HCT116 (cell line): ENCODE results near the gene FNBP1. TPM values are rescaled to one million over a fixed set of nuclear protein-coding genes. Genes with fewer than 3 reads are reported as not detected.
"Not testable (repeated sequence)": the region's sequence is repeated elsewhere in the genome, so short reads cannot be mapped to it uniquely, and the experiment has no call there.

Experiments
- ATAC-seq: fragments of 200-7000 bp; cut with Tn5 transposase; 2 replicates; pipeline ENCODE4 v1.9.1; 2020; ENCODE audit warnings: mild to moderate bottlenecking, moderate library complexity
- BruUV-seq: library from RNA; stranded (reverse); fragments of 400-500 nt; replicated peaks from 2 replicates; lab custom pipeline; 2021; lab: Mats Ljungman, UMichigan
- CTCF ChIA-PET: fragments of 300-600 bp; sonication (Branson Sonifier 250); formaldehyde crosslinking; loops from one replicate; lab custom pipeline; 2021; ENCODE audit warnings: antibody characterized with exemption; lab: Charles Lee
- POLR2A ChIA-PET: fragments of 300-600, 350-600 bp; sonication (Branson Sonifier 250); formaldehyde crosslinking; loops from one replicate; lab custom pipeline; 2021; ENCODE audit warnings: antibody characterized with exemption; lab: Charles Lee
- RAD21 ChIA-PET, 2 experiments: fragments of 300-600 bp; sonication (Branson Sonifier 250); formaldehyde crosslinking; loops; one replicate each; lab custom pipeline; 2023; ENCODE audit warnings: low total read pairs in 2 of 2; ENCODE audit not compliant: uncharacterized antibody in 2 of 2, unreplicated experiment in 2 of 2, low non-redundant PET in 1 of 2; lab: Charles Lee
- DNase-seq: peaks from one replicate; pipeline ENCODE4 v3.0.0-alpha.2; 2010; ENCODE audit warnings: low read depth, low spot score
- H2AFZ ChIP-seq: fragments of 200-600 bp; shearing (Covaris generic), sonication (generic); 2 replicates; pipeline ENCODE4 v1.6.1; 2017; ENCODE audit warnings: low read depth, mixed run types, mixed read lengths, antibody characterized with exemption, low read length; ENCODE audit not compliant: poor library complexity, severe bottlenecking
- H3K27ac ChIP-seq: 2 replicates; pipeline ENCODE4 v1.5.1; 2012; ENCODE audit warnings: low read depth, low read length
- H3K27me3 ChIP-seq: fragments of 200-600 bp; sonication (generic); 2 replicates; pipeline ENCODE4 v1.6.1; 2016; ENCODE audit warnings: mixed run types, low read length, mixed read lengths; ENCODE audit not compliant: insufficient read depth
- H3K36me3 ChIP-seq, 2 experiments: fragments of 200-500 bp in 1 of 2; fragments of 200-600 bp in 1 of 2; sonication (Bioruptor generic) in 1 of 2; sonication (generic) in 1 of 2; 2 replicates each; pipeline versions ENCODE4 v1.5.1 to v1.6.1; 2014 to 2016; ENCODE audit warnings: low read length in 2 of 2, inconsistent platforms in 1 of 2, mixed read lengths in 1 of 2, mixed run types in 1 of 2; ENCODE audit not compliant: insufficient read depth in 2 of 2, control insufficient read depth in 1 of 2
- H3K4me1 ChIP-seq, 2 experiments: fragments of 200-600 bp in 1 of 2; sonication (generic) in 1 of 2; 2 replicates each; pipeline versions ENCODE4 v1.5.1 to v1.6.1; 2012 to 2017; ENCODE audit warnings: low read length in 2 of 2, inconsistent platforms in 1 of 2, mild to moderate bottlenecking in 1 of 2, mixed read lengths in 1 of 2, mixed run types in 1 of 2, moderate library complexity in 1 of 2; ENCODE audit not compliant: insufficient read depth in 2 of 2, control insufficient read depth in 1 of 2
- H3K4me2 ChIP-seq: fragments of 200-600 bp; sonication (generic); 2 replicates; pipeline ENCODE4 v1.6.1; 2017; ENCODE audit warnings: mixed run types, low read length, mixed read lengths
- H3K4me3 ChIP-seq, 2 experiments: fragments of 200-600 bp in 1 of 2; sonication (generic) in 1 of 2; replicated peaks in 1 of 2; 2 replicates each; pipeline ENCODE4 v1.5.1; 2011 to 2016; ENCODE audit warnings: low read length in 2 of 2, control low read depth in 1 of 2, low read depth in 1 of 2, mild to moderate bottlenecking in 1 of 2, mixed read lengths in 1 of 2, mixed run types in 1 of 2
- H3K79me2 ChIP-seq: fragments of 200-600 bp; sonication (generic); 2 replicates; pipeline ENCODE4 v1.6.1; 2017; ENCODE audit warnings: mild to moderate bottlenecking, mixed run types, low read length, moderate library complexity, mixed read lengths; ENCODE audit not compliant: insufficient read depth
- H3K9ac ChIP-seq: fragments of 200-600 bp; sonication (generic); 2 replicates; pipeline ENCODE4 v1.6.1; 2016; ENCODE audit warnings: low read length, mixed read lengths
- H3K9me2 ChIP-seq: fragments of 200-600 bp; sonication (generic), shearing (Covaris generic); 2 replicates; pipeline ENCODE4 v1.6.1; 2017; ENCODE audit warnings: mixed run types, mild to moderate bottlenecking, moderate library complexity; ENCODE audit not compliant: insufficient read depth
- H3K9me3 ChIP-seq, 2 experiments: fragments of 200-500 bp in 1 of 2; fragments of 200-600 bp in 1 of 2; sonication (Bioruptor generic) in 1 of 2; sonication (generic) in 1 of 2; 2 replicates each; pipeline ENCODE4 v1.6.1; 2014 to 2017; ENCODE audit warnings: low read length in 2 of 2, mixed read lengths in 2 of 2, inconsistent platforms in 1 of 2, low read depth in 1 of 2, mild to moderate bottlenecking in 1 of 2, mixed run types in 1 of 2, moderate library complexity in 1 of 2; ENCODE audit not compliant: control insufficient read depth in 1 of 2, insufficient read depth in 1 of 2
- H4K20me1 ChIP-seq: fragments of 200-600 bp; sonication (generic), shearing (Covaris generic); 2 replicates; pipeline ENCODE4 v1.6.1; 2017; ENCODE audit warnings: mixed run types, mild to moderate bottlenecking, moderate library complexity; ENCODE audit not compliant: insufficient read depth
- CBX3 ChIP-seq: IDR thresholded peaks from 2 replicates; pipeline ENCODE4 v1.6.1; 2012; ENCODE audit warnings: low read depth
- CEBPB ChIP-seq: IDR thresholded peaks from 2 replicates; pipeline ENCODE4 v1.6.1; 2012; ENCODE audit warnings: low read depth
- EGR1 ChIP-seq: IDR thresholded peaks from 2 replicates; pipeline ENCODE4 v1.6.1; 2012; ENCODE audit warnings: low read depth
- EZH2 ChIP-seq: fragments of 200-600 bp; sonication (generic); IDR thresholded peaks from 2 replicates; pipeline ENCODE4 v1.6.1; 2017; ENCODE audit warnings: antibody characterized with exemption, mixed run types
- EZH2phosphoT487 ChIP-seq: fragments of 200-600 bp; IDR thresholded peaks from 2 replicates; pipeline ENCODE4 v1.6.1; 2018; ENCODE audit warnings: antibody characterized with exemption, borderline replicate concordance
- JUND ChIP-seq: IDR thresholded peaks from 2 replicates; pipeline ENCODE4 v1.6.1; 2012
- POLR2A ChIP-seq: IDR thresholded peaks from 2 replicates; pipeline ENCODE4 v1.7.0; 2011; ENCODE audit warnings: borderline replicate concordance; ENCODE audit not compliant: insufficient read depth, insufficient read length; ENCODE audit errors: extremely low read depth
- POLR2AphosphoS5 ChIP-seq: IDR thresholded peaks from 2 replicates; pipeline ENCODE4 v1.6.1; 2011; ENCODE audit warnings: mild to moderate bottlenecking, low read depth, low read length, moderate library complexity
- RAD21 ChIP-seq: IDR thresholded peaks from 2 replicates; pipeline ENCODE4 v1.6.1; 2012; ENCODE audit warnings: low read depth, mild to moderate bottlenecking
- SIN3A ChIP-seq: IDR thresholded peaks from 2 replicates; pipeline ENCODE4 v1.6.1; 2012; ENCODE audit warnings: low read depth
- SP1 ChIP-seq: IDR thresholded peaks from 2 replicates; pipeline ENCODE4 v1.6.1; 2012; ENCODE audit warnings: low read depth
- SRF ChIP-seq: IDR thresholded peaks from 2 replicates; pipeline ENCODE4 v1.6.1; 2012; ENCODE audit warnings: low read depth
- TCF7L2 ChIP-seq: IDR thresholded peaks from 2 replicates; pipeline ENCODE4 v1.7.0; 2011; ENCODE audit warnings: borderline replicate concordance, inconsistent platforms; ENCODE audit not compliant: insufficient read depth, insufficient read length; ENCODE audit errors: extremely low read depth
- intact Hi-C: fragments of 100-400 bp; cut with micrococcal nuclease; formaldehyde crosslinking; loops from 2 replicates; pipeline ENCODE4 v1.10.0; 2022
- total RNA-seq: library from RNA; stranded (reverse); gene quantifications from one replicate; pipeline ENCODE4 v1.2.1, GENCODE V29; 2021; ENCODE audit not compliant: unreplicated experiment
- TF ChIP-seq, protein P1 (sequence below): IDR thresholded peaks from 2 replicates; pipeline ENCODE4 v1.6.1; 2012
- TF ChIP-seq, protein P2 (sequence below): IDR thresholded peaks from 2 replicates; pipeline ENCODE4 v1.6.1; 2012

The FNBP1 gene
- total RNA-seq, 1 experiment from 2014 or later, result 25.0 TPM

DNA sequence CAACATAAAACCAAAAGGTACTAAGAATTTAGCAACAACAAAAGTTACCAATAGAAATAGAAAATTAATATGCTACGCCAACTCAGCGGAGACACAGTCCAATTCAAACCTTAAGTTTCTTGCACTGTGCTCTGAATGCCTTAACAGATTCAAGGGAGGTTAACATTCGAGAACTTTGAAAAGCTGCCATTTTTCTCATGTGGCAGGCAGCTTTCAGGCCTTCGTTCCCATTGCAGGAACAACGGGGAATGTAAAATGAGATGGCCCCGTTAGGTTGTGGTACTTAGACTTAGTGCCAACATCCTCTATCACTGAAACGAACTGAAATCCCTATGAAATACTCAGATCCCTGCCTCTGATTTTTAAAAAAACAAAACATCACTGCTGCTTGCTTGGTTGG, 22.4 kb downstream of the FNBP1 start (continued):
- no peak for TF ChIP-seq POLR2A
- TF ChIP-seq TCF7L2, result no peak
- no peak for TF ChIP-seq SP1
- no peak for TF ChIP-seq POLR2AphosphoS5
- no peak for TF ChIP-seq SRF
- no peak for TF ChIP-seq CEBPB
- TF ChIP-seq EGR1, result no peak
- TF ChIP-seq, all 23 proteins: peak for 0

DNA sequence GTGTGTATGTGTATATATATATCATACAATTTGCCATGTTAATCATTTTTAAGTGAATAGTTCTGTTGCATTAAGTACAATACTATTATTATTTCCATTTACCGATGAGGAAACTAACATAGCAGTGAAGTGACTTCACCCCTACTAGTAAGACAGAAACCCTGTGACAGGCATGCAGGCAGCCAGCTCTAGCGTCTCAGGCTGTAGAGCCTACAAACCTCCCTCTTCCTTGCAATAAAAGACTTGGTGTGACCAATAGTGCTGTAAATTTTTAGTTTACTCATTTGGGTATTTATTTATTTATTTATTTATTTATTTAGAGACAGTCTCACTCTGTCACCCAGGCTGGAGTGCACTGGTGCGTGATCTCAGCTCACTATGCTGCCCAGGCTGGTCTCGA, 24.7 kb downstream of the FNBP1 start:
- POLR2A ChIA-PET, result no interaction called here

DNA sequence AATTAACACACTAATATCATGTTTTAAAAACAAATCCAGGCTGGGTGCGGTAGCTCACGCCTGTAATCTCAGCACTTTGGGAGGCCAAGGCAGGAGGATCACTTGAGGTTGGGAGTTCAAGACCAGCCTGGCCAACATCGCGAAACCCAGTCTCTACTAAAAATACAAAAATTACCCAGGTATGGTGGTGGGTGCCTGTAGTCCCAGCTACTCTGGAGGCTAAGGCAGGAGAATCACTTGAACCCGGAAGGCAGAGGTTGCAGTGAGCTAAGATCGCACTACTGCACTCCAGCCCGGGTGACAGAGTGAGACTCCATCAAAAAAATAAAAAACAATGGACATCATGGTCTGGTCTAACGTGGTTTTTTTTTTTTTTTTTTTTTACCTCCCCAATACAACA, 25.5 kb downstream of the FNBP1 start:
- H2AFZ ChIP-seq, H3K4me2 ChIP-seq, H3K27me3 ChIP-seq, H4K20me1 ChIP-seq, intact Hi-C loops, H3K9ac ChIP-seq, DNase-seq, CTCF ChIA-PET, BruUV-seq, H3K79me2 ChIP-seq, H3K4me3 ChIP-seq, POLR2A ChIA-PET, H3K36me3 ChIP-seq, H3K4me1 ChIP-seq, H3K27ac ChIP-seq, H3K9me2 ChIP-seq, ATAC-seq, H3K9me3 ChIP-seq: not testable (repeated sequence)
- RAD21 ChIA-PET, result interaction anchor here in 1 of 2 experiments (0.7 kb wide), 2 partner anchors 24 to 241 kb away, joined by 3 to 9 read pairs; no protein-coding TSS in a partner anchor

More for the DNA sequence above, 24.7 kb downstream of the FNBP1 start:
- Histone ChIP-seq H3K9me3 (no peaks in the 10 kb centered on the region; a peak in 2 of 4 replicates), H4K20me1 (no peaks in the 10 kb centered on the region), H3K9me2 (no peaks in the 10 kb centered on the region), H3K79me2 (no peaks in the 10 kb centered on the region; the same call in 1 of the 2 replicates), H3K27me3 (no peaks in the 10 kb centered on the region), H3K27ac (no peak overlapping the region), H3K9ac (no peak overlapping the region), H3K4me1 (no peaks in the 10 kb centered on the region), H3K36me3 (no peaks in the 10 kb centered on the region), H3K4me2 (no peak overlapping the region), H3K4me3 (no peak overlapping the region), H2AFZ (no peak overlapping the region)
- ChIA-PET CTCF (no interaction called here), RAD21 (interaction anchor here in 1 of 2 experiments (0.7 kb wide), 1 partner anchor 241 kb away, joined by 3 read pairs; no protein-coding TSS in a partner anchor)
- intact Hi-C loops, result no loop called here
- no TSS peak for BruUV-seq
- TF ChIP-seq EZH2 (no peak), EZH2phosphoT487 (no peak), EGR1 (no peak), JUND (no peak), SP1 (no peak), SIN3A (no peak), CBX3 (no peak), RAD21 (no peak), POLR2A (no peak)
- TF ChIP-seq, protein P1, sequence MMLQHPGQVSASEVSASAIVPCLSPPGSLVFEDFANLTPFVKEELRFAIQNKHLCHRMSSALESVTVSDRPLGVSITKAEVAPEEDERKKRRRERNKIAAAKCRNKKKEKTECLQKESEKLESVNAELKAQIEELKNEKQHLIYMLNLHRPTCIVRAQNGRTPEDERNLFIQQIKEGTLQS, result no peak
- TF ChIP-seq, protein P2, sequence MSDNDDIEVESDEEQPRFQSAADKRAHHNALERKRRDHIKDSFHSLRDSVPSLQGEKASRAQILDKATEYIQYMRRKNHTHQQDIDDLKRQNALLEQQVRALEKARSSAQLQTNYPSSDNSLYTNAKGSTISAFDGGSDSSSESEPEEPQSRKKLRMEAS, result no peak
- ATAC-seq (no peak), DNase-seq (no peak)
